K562 (cell line): Measurements from ENCODE around the gene PRDM15.

Source experiments
- EP300 ChIP-seq: IDR thresholded peaks from 2 replicates; pipeline ENCODE4 v1.6.1; 2012; ENCODE audit warnings: low read length, improper control_type of control experiment
- FOXP1 ChIP-seq: sonication (generic); formaldehyde crosslinking; IDR thresholded peaks from 2 replicates; pipeline ENCODE4 v1.8.0; 2022; ENCODE audit warnings: mild to moderate bottlenecking, missing genetic modification reagents
- GABPA ChIP-seq: fragments of 200-800 bp; sonication (Bioruptor generic); conservative IDR thresholded peaks from 2 replicates; pipeline ENCODE4 v1.6.1; 2016; ENCODE audit warnings: low read depth, missing genetic modification characterization, missing compliant biosample characterization
- IRF1 ChIP-seq: sonication (generic); formaldehyde crosslinking; IDR thresholded peaks from 2 replicates; pipeline ENCODE4 v1.8.0; 2022; ENCODE audit warnings: missing genetic modification reagents, mild to moderate bottlenecking, borderline replicate concordance
- NFXL1 ChIP-seq: fragments of 450-650 bp; formaldehyde crosslinking; IDR thresholded peaks from 2 replicates; pipeline ENCODE4 v1.4.0; 2021; ENCODE audit warnings: mild to moderate bottlenecking
- NKRF ChIP-seq: fragments of 450-650 bp; IDR thresholded peaks from 2 replicates; pipeline ENCODE4 v1.6.1; 2016; ENCODE audit warnings: borderline replicate concordance
- NR2C2 ChIP-seq, 2 experiments: fragments of 200-800 bp in 1 of 2; sonication (Bioruptor generic) in 1 of 2; sonication (generic) in 1 of 2; formaldehyde crosslinking in 1 of 2; IDR thresholded peaks; 2 replicates each; pipeline versions ENCODE4 v1.6.1 to v1.8.0; 2016 to 2022; ENCODE audit warnings: mild to moderate bottlenecking in 1 of 2, missing compliant biosample characterization in 1 of 2, missing genetic modification characterization in 1 of 2, missing genetic modification reagents in 1 of 2
- SIN3A ChIP-seq, 2 experiments: fragments of 150-350 bp in 1 of 2; IDR thresholded peaks; 2 replicates each; pipeline ENCODE4 v1.6.1; 2011 to 2016; ENCODE audit warnings: borderline replicate concordance in 2 of 2, low read depth in 2 of 2, low read length in 2 of 2, mild to moderate bottlenecking in 2 of 2, moderate library complexity in 2 of 2; ENCODE audit not compliant: control insufficient read depth in 1 of 2
- THRA ChIP-seq: fragments of 450-650 bp; IDR thresholded peaks from 2 replicates; pipeline ENCODE4 v1.6.1; 2017; ENCODE audit warnings: mild to moderate bottlenecking, moderate library complexity
- ZNF707 ChIP-seq: fragments of 250-450 bp; sonication (Bioruptor Pico); conservative IDR thresholded peaks from 2 replicates; pipeline ENCODE4 v1.8.0; 2022; ENCODE audit warnings: inconsistent platforms, mild to moderate bottlenecking, moderate library complexity

- no peak for TF ChIP-seq IRF1 (CRISPR knock-in tag)
- TF ChIP-seq NKRF: no peak
- TF ChIP-seq ZNF707: no peak
- no peak for TF ChIP-seq NR2C2 (CRISPR knock-in tag; IDR thresholded peaks at IDR 0.05)
- no peak for TF ChIP-seq NR2C2 (tag; IDR thresholded peaks at IDR 0.05)
- TF ChIP-seq EP300: no peak
- no peak for TF ChIP-seq GABPA (tag)
- TF ChIP-seq THRA: no peak
- no peak for TF ChIP-seq FOXP1 (CRISPR knock-in tag)
- no peak for TF ChIP-seq SIN3A (IDR thresholded peaks at IDR 0.05; ENCODE audit: borderline replicate concordance in 2 of 2, control insufficient read depth in 1 of 2, low read depth in 2 of 2, low read length in 2 of 2)
- no peak for TF ChIP-seq NFXL1 (CRISPR knock-in tag)
Measured at GRCh38 chr21:41769933-41770332, 109.2 kb downstream of the PRDM15 start.
